HK-2 (cell line): Measurements from ENCODE around the gene SNRPB2.

Experiments
- DNase-seq: peaks from one replicate; pipeline ENCODE4 v3.0.0-alpha.2; 2018; ENCODE audit not compliant: unreplicated experiment

The SNRPB2 gene

GRCh38 chr20:16732506-16733152 is 2.8 kb downstream of the SNRPB2 start:
- no peak for DNase-seq

- DNase-seq: no peak
Observed at GRCh38 chr20:16740365-16741072, 10.7 kb downstream of the SNRPB2 start.

GRCh38 chr20:16744178-16744807 is 14.5 kb downstream of the SNRPB2 start:
- DNase-seq: no peak

GRCh38 chr20:16745204-16745603 is 15.4 kb downstream of the SNRPB2 start:
- DNase-seq: no peak

GRCh38 chr20:16747291-16747811 is 17.5 kb downstream of the SNRPB2 start:
- no peak for DNase-seq

- no peak for DNase-seq
Observed at GRCh38 chr20:16748308-16748900, 18.6 kb downstream of the SNRPB2 start, which contains the start of gene OTOR. Gene OTOR (plus strand): TSS chr20:16748358. CDS start chr20:16748402, 44 bp downstream.

GRCh38 chr20:16749573-16749972 is 19.7 kb downstream of the SNRPB2 start:
- DNase-seq: no peak

- DNase-seq: no peak
Observed at GRCh38 chr20:16752082-16752481, 22.3 kb downstream of the SNRPB2 start.

GRCh38 chr20:16752901-16753300 is 23.1 kb downstream of the SNRPB2 start:
- no peak for DNase-seq

- no peak for DNase-seq
Observed at GRCh38 chr20:16758454-16759180, 28.8 kb downstream of the SNRPB2 start.

GRCh38 chr20:16759181-16759563 is 29.3 kb downstream of the SNRPB2 start:
- DNase-seq: no peak

GRCh38 chr20:16760431-16761304 is 30.8 kb downstream of the SNRPB2 start:
- DNase-seq: no peak

GRCh38 chr20:16761305-16761829 is 31.5 kb downstream of the SNRPB2 start:
- peak; percentile 45 for DNase-seq

GRCh38 chr20:16764560-16764959 is 34.7 kb downstream of the SNRPB2 start:
- no peak for DNase-seq

GRCh38 chr20:16771213-16771612 is 41.4 kb downstream of the SNRPB2 start:
- DNase-seq: no peak

GRCh38 chr20:16775961-16776360 is 46.1 kb downstream of the SNRPB2 start:
- DNase-seq: no peak

GRCh38 chr20:16777126-16777525 is 47.3 kb downstream of the SNRPB2 start:
- no peak for DNase-seq

- no peak for DNase-seq
Observed at GRCh38 chr20:16778159-16778558, 48.3 kb downstream of the SNRPB2 start.

GRCh38 chr20:16781496-16781895 is 51.7 kb downstream of the SNRPB2 start:
- DNase-seq: no peak

- no peak for DNase-seq
Observed at GRCh38 chr20:16785226-16785625, 55.4 kb downstream of the SNRPB2 start.
